GM21825 (cell line): Measurements from ENCODE around the gene SATB2.

Source experiments
- ATAC-seq: cut with Tn5 transposase; IDR thresholded peaks from one replicate; pipeline ENCODE4 v1.9.1; 2021; ENCODE audit warnings: mild to moderate bottlenecking, moderate library complexity; ENCODE audit not compliant: unreplicated experiment

Gene SATB2

DNA sequence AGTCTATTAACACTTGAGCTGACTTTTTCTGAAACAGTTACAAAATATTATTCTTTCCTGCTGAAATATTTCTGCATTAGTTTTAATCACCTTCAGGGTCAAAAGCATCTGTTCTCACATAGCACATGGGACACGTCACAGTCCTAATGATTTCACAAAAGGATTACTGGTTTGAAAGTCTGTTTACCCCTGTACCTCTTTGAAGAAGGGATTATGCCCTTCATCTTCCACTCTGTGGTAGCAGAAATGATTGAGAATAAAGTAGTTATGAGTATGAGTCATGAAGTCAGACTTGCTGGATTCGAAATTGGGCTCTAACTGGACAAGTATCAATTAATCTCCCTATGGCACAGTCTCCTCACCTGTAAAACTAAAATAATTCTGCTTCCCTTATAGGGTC is 121.2 kb downstream of the SATB2 start:
- no peak for ATAC-seq

DNA sequence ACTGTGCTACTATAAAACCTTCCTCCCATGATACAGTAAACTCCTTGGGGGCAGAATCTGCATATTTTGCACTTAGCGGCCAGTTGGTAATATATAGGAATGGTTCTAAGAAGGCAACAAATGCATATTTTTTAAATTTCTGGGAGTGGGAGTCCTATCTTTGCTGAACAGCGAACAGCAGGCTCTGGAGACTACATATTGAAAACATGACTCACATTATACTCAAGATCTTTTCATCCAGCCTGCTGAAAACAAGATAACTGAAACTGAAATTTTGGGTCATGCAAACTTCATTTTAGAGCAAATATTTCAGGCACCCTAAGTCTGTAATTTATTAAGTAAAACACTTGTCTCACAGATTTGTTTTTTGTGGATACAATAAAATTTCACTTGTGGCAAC is 122.2 kb downstream of the SATB2 start:
- ATAC-seq = no peak

GRCh38 chr2:199329466-199329865 is 128.3 kb downstream of the SATB2 start:
- no peak for ATAC-seq

GRCh38 chr2:199329031-199329430 is 128.7 kb downstream of the SATB2 start:
- ATAC-seq = no peak

GRCh38 chr2:199325881-199326280 is 131.9 kb downstream of the SATB2 start:
- no peak for ATAC-seq

GRCh38 chr2:199322151-199322550 is 135.6 kb downstream of the SATB2 start:
- no peak for ATAC-seq

- ATAC-seq = no peak
These were observed 140.1 kb downstream of the SATB2 start for GRCh38 chr2:199317646-199318045.

DNA sequence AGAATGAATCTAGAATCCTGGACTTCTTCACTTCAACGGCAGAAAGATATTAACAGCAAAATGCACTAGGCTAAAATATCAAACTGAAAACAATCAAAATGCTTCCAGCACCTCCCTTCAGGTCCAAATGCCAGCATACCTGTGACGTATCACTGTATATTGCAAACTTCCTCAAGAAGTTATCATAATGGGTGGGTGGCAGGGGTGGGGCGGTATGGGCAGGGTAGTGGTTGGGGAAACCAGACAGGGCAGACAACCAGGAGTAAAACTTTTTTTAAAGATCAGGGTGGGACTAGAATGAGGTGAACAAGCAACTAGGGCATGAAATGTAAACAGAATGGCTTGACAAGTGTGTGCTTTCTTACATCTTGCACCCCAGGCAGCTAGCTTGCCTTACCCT is 140.9 kb downstream of the SATB2 start:
- no peak for ATAC-seq

DNA sequence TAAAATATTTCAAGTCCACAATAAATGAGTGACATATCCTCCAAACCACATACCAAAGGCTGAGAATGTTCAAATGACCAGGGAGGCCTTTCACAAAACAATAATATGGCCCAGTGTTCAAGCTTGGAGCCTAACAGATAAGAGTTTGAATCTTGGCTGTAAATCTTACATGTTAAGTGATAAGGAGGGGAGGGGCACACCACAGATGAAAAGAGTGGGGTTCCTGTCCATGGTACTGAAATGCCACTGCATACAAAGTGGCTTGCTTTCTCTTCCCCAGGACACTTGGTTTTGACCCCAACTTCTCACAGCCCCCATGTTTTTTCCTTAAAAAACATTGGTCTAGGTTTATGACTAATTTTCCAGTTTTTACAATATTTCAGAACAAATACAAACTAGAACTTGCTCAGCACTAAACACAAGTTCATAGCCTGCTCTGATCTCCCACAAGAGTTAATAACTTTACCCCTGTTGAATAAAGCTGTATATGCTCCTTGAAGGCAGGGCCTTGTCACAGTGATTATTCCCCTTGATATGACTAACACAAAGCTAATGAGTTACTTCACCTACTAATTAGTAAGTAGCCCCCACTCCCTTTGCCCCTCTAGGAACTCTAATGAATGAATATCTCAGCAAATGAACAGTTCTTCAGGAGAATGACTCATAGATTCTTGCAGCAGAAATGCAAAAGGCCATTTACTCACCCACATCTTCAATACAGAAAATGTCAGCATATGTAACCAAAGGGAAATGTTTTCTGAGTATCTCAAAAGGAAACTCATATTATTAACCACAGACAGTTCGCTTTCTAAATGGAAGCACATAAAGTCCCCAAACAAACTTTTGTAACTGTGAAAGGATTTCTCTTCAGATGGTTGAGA is 142.2 kb downstream of the SATB2 start:
- no peak for ATAC-seq

DNA sequence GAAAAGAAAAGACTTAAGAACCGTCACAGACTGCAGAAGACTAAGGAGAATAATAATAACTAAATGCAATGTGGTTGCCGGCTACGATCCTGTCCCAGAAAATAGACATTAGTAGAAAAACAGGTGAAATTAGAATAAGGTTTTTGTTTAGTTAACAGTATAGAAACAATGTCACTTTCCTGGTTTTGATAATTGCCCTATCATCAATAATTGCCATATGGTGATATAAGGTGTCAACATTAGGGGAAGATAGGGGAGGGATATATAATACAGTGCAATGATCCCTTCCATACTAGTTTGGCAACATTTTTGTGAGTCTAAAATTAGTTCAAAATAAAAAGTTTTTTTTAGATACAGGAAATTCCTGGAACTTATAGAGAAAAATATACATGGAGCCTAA is 144.8 kb downstream of the SATB2 start:
- no peak for ATAC-seq

- no peak for ATAC-seq
These were observed 146.8 kb downstream of the SATB2 start for GRCh38 chr2:199310771-199311585.

GRCh38 chr2:199309973-199310372 is 147.8 kb downstream of the SATB2 start:
- no peak for ATAC-seq

- ATAC-seq = no peak
These were observed 148.3 kb downstream of the SATB2 start for GRCh38 chr2:199309411-199309810.

- no peak for ATAC-seq
These were observed 149.2 kb downstream of the SATB2 start for GRCh38 chr2:199308567-199308966.

GRCh38 chr2:199307461-199307860 is 150.3 kb downstream of the SATB2 start:
- no peak for ATAC-seq

- no peak for ATAC-seq
These were observed 151.6 kb downstream of the SATB2 start for GRCh38 chr2:199306116-199306515.

DNA sequence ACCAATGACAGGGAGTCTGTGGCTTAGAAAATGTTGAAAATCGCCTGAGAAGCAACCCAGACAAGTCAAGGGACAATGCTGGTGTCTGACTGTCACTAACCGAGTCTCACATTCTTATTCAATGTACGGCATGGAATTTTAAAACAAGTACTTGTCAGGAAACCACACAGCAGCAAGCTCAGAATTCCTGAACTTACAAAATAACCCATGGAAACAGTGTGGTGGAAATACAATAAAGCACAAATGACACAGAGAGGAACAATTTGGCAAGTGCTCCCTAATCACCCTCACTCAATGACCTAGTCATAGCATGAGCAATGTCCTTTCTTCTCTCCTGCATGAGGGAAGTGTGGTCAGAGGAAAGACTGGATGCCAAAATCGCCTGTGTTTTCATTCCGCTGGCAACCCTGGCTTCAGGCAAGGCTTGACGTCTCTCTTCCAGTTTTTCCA is 154.0 kb downstream of the SATB2 start:
- no peak for ATAC-seq

DNA sequence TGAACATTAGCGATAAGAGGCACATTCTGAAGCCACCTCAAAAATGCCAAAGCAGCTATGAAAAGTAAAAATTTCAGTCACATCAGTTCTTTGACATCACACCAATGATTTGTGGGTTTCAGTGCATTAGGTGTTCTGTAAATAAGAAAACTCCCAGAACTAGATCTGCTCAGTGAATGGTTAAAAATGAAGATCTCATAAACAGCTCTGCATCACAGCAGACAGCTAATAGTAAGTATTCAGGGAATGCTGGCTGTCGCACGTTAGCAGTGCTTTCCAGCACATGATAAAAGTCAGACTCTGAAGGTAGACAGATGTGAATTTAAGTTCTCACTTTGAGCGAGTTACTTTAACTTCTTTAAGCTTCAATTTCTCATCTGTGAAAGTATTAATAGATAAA is 154.9 kb downstream of the SATB2 start:
- no peak for ATAC-seq

- ATAC-seq = no peak
These were observed 169.3 kb downstream of the SATB2 start for GRCh38 chr2:199288424-199288823.

- ATAC-seq = no peak
These were observed 175.4 kb downstream of the SATB2 start for GRCh38 chr2:199282309-199282708.

- ATAC-seq = no peak
These were observed 178.6 kb downstream of the SATB2 start for GRCh38 chr2:199279146-199279545.

DNA sequence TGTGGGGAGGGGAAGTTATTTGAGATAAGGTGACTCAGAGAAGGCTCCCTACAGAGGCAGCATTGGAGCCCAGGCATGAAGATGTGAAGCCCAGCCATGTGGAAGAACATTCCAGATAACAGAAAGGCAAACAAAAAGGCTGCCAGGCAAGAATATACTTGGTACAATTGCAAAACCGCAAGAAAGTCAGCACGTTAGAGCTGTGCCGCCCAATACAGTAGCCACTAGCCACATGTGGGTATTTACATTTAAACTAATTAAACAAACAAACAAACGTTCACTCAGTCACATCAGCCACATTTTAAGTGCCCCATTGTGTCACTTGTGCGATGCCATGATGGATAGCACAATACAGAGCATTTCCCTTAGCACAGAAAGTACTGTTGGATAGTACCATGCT is 179.6 kb downstream of the SATB2 start:
- no peak for ATAC-seq
